B cell (primary cell): Measurements from ENCODE around the gene CLCN2. TPM values are rescaled to one million over a fixed set of nuclear protein-coding genes. Genes with fewer than 3 reads are reported as not detected.

Experiments used
- ATAC-seq: fragments of 200-7000 bp; cut with Tn5 transposase; one replicate; pipeline ENCODE4 v1.10.0; 2021; ENCODE audit warnings: low read depth, mild to moderate bottlenecking, moderate number of reproducible peaks, moderate library complexity
- CTCF ChIA-PET: fragments of 350-600 bp; sonication (Branson Sonifier 250); formaldehyde crosslinking; loops from one replicate; lab custom pipeline; 2021; ENCODE audit warnings: antibody characterized with exemption, inconsistent platforms; lab: Charles Lee
- POLR2A ChIA-PET: fragments of 350-600 bp; sonication (Branson Sonifier 250); formaldehyde crosslinking; loops from one replicate; lab custom pipeline; 2021; ENCODE audit warnings: antibody characterized with exemption; lab: Charles Lee
- DNase-seq: peaks from one replicate; pipeline ENCODE4 v3.0.0; 2013
- H2AFZ ChIP-seq: 2 replicates; pipeline ENCODE4 v1.6.1; 2012; ENCODE audit warnings: mild to moderate bottlenecking, low read depth, low read length; ENCODE audit not compliant: insufficient read depth, poor library complexity, severe bottlenecking
- H3K27ac ChIP-seq, 2 donors: 1 replicate in 1 of 2; 2 replicates in 1 of 2; pipeline ENCODE4 v1.5.1; 2012 to 2013; ENCODE audit warnings: low read length in 2 of 2, mild to moderate bottlenecking in 2 of 2, moderate library complexity in 1 of 2
- H3K27me3 ChIP-seq, 4 experiments: fragments of 200-600 bp in 1 of 4; sonication (generic) in 1 of 4; replicated peaks in 1 of 4; 1 replicate in 2 of 4; 2 replicates in 2 of 4; pipeline versions ENCODE4 v1.6.1 to v1.7.0; 2013 to 2016; ENCODE audit warnings: low read length in 3 of 4, mild to moderate bottlenecking in 2 of 4, mixed read lengths in 1 of 4, moderate library complexity in 1 of 4; ENCODE audit not compliant: insufficient read depth in 4 of 4, control insufficient read depth in 3 of 4; ENCODE audit errors: control extremely low read depth in 1 of 4
- H3K36me3 ChIP-seq, 2 experiments: replicated peaks in 1 of 2; 1 replicate in 1 of 2; 2 replicates in 1 of 2; pipeline versions ENCODE4 v1.6.1 to v1.7.1; 2013; ENCODE audit warnings: low read length in 1 of 2; ENCODE audit not compliant: insufficient read depth in 2 of 2, control insufficient read depth in 1 of 2; ENCODE audit errors: control extremely low read depth in 1 of 2, extremely low read depth in 1 of 2
- H3K4me1 ChIP-seq, 2 donors: fragments of 200-600 bp in 1 of 2; sonication (generic) in 1 of 2; 1 replicate in 1 of 2; 2 replicates in 1 of 2; pipeline versions ENCODE4 v1.5.1 to v1.6.1; 2013 to 2017; ENCODE audit warnings: low read length in 2 of 2; ENCODE audit not compliant: control insufficient read depth in 2 of 2, insufficient read depth in 2 of 2
- H3K4me2 ChIP-seq: replicated peaks from 2 replicates; pipeline ENCODE3; 2012; ENCODE audit warnings: mild to moderate bottlenecking, low read depth, low read length; ENCODE audit not compliant: poor library complexity, severe bottlenecking
- H3K4me3 ChIP-seq, 5 experiments: fragments of 200-600 bp in 1 of 5; sonication (generic) in 1 of 5; 1 replicate in 3 of 5; 2 replicates in 2 of 5; pipeline versions ENCODE4 v1.5.1 to v1.7.0; 2011 to 2016; ENCODE audit warnings: low read length in 4 of 5, mild to moderate bottlenecking in 4 of 5, low read depth in 2 of 5, control low read depth in 1 of 5, moderate library complexity in 1 of 5; ENCODE audit not compliant: insufficient read depth in 1 of 5; ENCODE audit errors: control extremely low read depth in 1 of 5, extremely low read depth in 1 of 5
- H3K79me2 ChIP-seq: fragments of 200-600 bp; sonication (generic); one replicate; pipeline ENCODE4 v1.6.0; 2016; ENCODE audit warnings: low read length; ENCODE audit not compliant: control insufficient read depth, insufficient read depth
- H3K9ac ChIP-seq: fragments of 200-600 bp; sonication (generic); 2 replicates; pipeline ENCODE4 v1.6.1; 2017; ENCODE audit warnings: mild to moderate bottlenecking, low read length, moderate library complexity
- H3K9me3 ChIP-seq, 3 donors: one replicate each; pipeline versions ENCODE4 v1.6.1 to v1.7.1; 2013; ENCODE audit warnings: low read length in 2 of 3; ENCODE audit not compliant: control insufficient read depth in 2 of 3, insufficient read depth in 1 of 3; ENCODE audit errors: control extremely low read depth in 1 of 3
- H4K20me1 ChIP-seq: 2 replicates; pipeline ENCODE4 v1.6.0; 2012; ENCODE audit warnings: mild to moderate bottlenecking, low read length; ENCODE audit not compliant: insufficient read depth, control insufficient read depth, poor library complexity, severe bottlenecking
- H3K27ac Mint-ChIP-seq: one replicate; pipeline ENCODE4 v1.8.0; 2021; ENCODE audit warnings: mixed read lengths
- H3K27me3 Mint-ChIP-seq: one replicate; pipeline ENCODE4 v1.8.0; 2021; ENCODE audit warnings: mixed read lengths
- H3K4me1 Mint-ChIP-seq: one replicate; pipeline ENCODE4 v1.8.0; 2021; ENCODE audit warnings: mixed read lengths
- H3K4me3 Mint-ChIP-seq: one replicate; pipeline ENCODE4 v1.8.0; 2021; ENCODE audit warnings: mixed read lengths
- H3K9me3 Mint-ChIP-seq: one replicate; pipeline ENCODE4 v1.8.0; 2022; ENCODE audit warnings: mixed read lengths; ENCODE audit not compliant: insufficient read depth
- EZH2 ChIP-seq: IDR thresholded peaks from 2 replicates; pipeline ENCODE4 v1.6.1; 2012; ENCODE audit warnings: borderline replicate concordance, low read depth, mild to moderate bottlenecking, moderate library complexity, low read length; ENCODE audit not compliant: insufficient read depth, poor library complexity, severe bottlenecking
- WGBS: methylation state at CpG from one replicate; pipeline ENCODE4 v1.1.5; 2013; ENCODE audit warnings: missing lambda C conversion rate; ENCODE audit not compliant: insufficient coverage; 5-methylcytosine and 5-hydroxymethylcytosine counted together
- intact Hi-C: fragments of 100-400 bp; cut with micrococcal nuclease; formaldehyde crosslinking; loops from one replicate; pipeline ENCODE4 v1.10.0; 2022
- polyA plus RNA-seq: library from polyadenylated mRNA; depleted of rRNA; stranded (reverse); fragments of >200 nt; gene quantifications from 2 replicates; pipeline ENCODE4 v1.2.3, GENCODE V29; 2012
- total RNA-seq, 2 donors: library from RNA; stranded (reverse); fragments of 120-200 nt in 1 of 2; gene quantifications; 1 replicate in 1 of 2; 2 replicates in 1 of 2; pipeline versions ENCODE4 v1.2.3 to v1.2.4, GENCODE V29; 2013 to 2022
- TF ChIP-seq, protein P1 (sequence below): fragments of 200-600 bp; IDR thresholded peaks from one replicate; pipeline ENCODE4 v1.8.0; 2022; ENCODE audit warnings: antibody characterized with exemption, mild to moderate bottlenecking

Gene CLCN2
- total and polyA plus RNA-seq, 2 donors (not counting 1 experiment from before 2014, with no cell fraction given): 6.1 to 8.1 TPM

DNA sequence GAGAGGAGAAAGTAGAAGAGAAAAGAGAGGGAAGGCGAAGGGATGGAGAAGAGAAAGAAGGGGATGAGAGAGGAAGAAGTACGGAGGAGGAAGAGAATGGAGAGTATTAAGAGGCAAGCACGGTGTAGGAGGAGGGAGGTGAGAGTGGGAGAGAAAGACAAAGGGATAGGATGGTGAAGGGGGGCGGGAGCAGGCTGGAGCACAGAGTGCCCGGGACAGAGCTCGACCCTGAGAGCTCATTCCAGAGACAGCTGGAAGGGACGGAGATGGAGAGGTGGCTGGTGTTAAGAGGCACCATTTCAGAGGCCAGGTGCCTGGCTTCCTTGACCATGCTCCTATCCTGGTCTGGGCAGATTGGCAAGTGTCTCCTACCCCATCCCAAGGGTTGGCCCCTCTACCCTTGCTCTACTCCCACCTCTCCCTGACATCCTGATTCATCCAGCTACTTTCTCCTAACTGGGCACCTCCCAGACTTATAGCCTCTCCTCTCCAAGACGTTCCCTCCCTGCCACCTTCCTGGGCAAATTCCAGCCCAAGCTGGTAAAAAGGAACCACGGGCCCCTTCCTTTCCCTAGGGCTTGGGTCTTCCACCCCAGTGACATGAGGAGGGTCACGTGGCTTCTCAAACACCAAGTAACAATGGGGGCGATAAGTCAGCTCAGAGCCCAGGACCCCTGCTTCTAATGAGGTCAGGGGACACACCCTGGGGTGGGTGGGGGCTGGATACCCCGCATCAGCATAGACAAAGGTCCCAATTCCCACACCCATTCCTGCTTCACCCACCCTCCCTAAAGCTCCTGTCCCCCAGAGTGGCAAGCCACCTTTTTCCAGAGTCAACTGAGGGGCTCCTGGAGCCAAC lies 1.1 kb downstream of the CLCN2 start:
- no peak overlapping the region for H3K9ac ChIP-seq
- Mint-ChIP-seq H3K9me3 (no peaks in the 10 kb centered on the region), H3K27ac (peak overlapping the region; percentile 80), H3K4me1 (peaks cover 20% of the 10 kb centered on the region), H3K27me3 (no peaks in the 10 kb centered on the region), H3K4me3 (peak overlapping the region; percentile 83)
- POLR2A ChIA-PET: no interaction called here
- H3K27me3 ChIP-seq: no peaks in the 10 kb centered on the region
- TF ChIP-seq, protein P1, sequence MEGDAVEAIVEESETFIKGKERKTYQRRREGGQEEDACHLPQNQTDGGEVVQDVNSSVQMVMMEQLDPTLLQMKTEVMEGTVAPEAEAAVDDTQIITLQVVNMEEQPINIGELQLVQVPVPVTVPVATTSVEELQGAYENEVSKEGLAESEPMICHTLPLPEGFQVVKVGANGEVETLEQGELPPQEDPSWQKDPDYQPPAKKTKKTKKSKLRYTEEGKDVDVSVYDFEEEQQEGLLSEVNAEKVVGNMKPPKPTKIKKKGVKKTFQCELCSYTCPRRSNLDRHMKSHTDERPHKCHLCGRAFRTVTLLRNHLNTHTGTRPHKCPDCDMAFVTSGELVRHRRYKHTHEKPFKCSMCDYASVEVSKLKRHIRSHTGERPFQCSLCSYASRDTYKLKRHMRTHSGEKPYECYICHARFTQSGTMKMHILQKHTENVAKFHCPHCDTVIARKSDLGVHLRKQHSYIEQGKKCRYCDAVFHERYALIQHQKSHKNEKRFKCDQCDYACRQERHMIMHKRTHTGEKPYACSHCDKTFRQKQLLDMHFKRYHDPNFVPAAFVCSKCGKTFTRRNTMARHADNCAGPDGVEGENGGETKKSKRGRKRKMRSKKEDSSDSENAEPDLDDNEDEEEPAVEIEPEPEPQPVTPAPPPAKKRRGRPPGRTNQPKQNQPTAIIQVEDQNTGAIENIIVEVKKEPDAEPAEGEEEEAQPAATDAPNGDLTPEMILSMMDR: no peak
- TF ChIP-seq EZH2: no peak
- peak overlapping the region; percentile 97 for H3K4me2 ChIP-seq
- H3K4me3 ChIP-seq: no peak overlapping the region
- H3K4me1 ChIP-seq: peaks cover 9 to 17% of the 10 kb centered on the region in 2 donors
- peaks cover 9% of the 10 kb centered on the region for H3K79me2 ChIP-seq
- H3K36me3 ChIP-seq: no peaks in the 10 kb centered on the region
- H2AFZ ChIP-seq: peak overlapping the region; percentile 96
- no peaks in the 10 kb centered on the region for H4K20me1 ChIP-seq
- DNase-seq (no peak), ATAC-seq (no peak)
- intact Hi-C loops: loop anchor here (5.0 kb wide), 2 partner anchors 352 to 1577 kb away; partner anchors contain the start of genes MAGEF1 and TRA2B
- WGBS: 92% methylated on average over 8 of the region's 12 CpGs
- no peak overlapping the region for H3K27ac ChIP-seq
- CTCF ChIA-PET: interaction anchor here (1.1 to 3.0 kb wide), 3 partner anchors 11 to 154 kb away, joined by 3 to 13 read pairs (median 3); no protein-coding TSS in a partner anchor
- no peaks in the 10 kb centered on the region for H3K9me3 ChIP-seq

DNA sequence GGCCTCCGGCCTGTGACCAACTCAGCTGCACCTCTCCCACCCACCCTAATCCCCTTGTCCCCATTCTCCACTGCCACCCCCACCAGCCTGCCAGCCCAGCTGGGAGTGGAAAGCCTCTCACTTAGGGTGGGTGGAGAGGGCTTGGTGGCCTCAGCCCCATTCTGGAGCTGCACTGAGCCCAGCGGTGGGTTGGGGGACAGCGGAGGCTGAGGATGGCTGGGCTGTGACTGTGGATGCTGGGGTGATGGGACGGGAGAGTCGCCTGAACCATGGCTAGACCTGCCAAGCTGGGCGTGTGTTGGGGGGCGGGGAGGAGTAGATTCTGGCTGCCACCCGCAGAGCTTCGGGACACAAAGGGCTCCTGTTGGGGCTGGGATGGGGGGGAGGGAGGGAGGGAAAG lies 1.8 kb downstream of the CLCN2 start:
- peaks cover 9 to 17% of the 10 kb centered on the region in 2 donors for H3K4me1 ChIP-seq
- Mint-ChIP-seq H3K27ac (no peak overlapping the region), H3K9me3 (no peaks in the 10 kb centered on the region), H3K4me3 (peak overlapping the region; percentile 83), H3K27me3 (no peaks in the 10 kb centered on the region), H3K4me1 (peaks cover 16% of the 10 kb centered on the region)
- peaks cover 9% of the 10 kb centered on the region for H3K79me2 ChIP-seq
- ATAC-seq (no peak), DNase-seq (no peak)
- H3K9ac ChIP-seq: no peak overlapping the region
- H3K36me3 ChIP-seq: no peaks in the 10 kb centered on the region
- CTCF ChIA-PET: interaction anchor here (1.1 kb wide), 2 partner anchors 12 to 153 kb away, joined by 3 read pairs; no protein-coding TSS in a partner anchor
- H3K27me3 ChIP-seq: no peaks in the 10 kb centered on the region
- H3K4me2 ChIP-seq: no peak overlapping the region
- no peak overlapping the region for H2AFZ ChIP-seq
- H4K20me1 ChIP-seq: no peaks in the 10 kb centered on the region
- 97% methylated on average over 8 of the region's 9 CpGs for WGBS
- intact Hi-C loops: loop anchor here (5.0 kb wide), 2 partner anchors 353 to 1578 kb away; partner anchors contain the start of genes MAGEF1 and TRA2B
- H3K27ac ChIP-seq: no peak overlapping the region
- TF ChIP-seq, protein P1: no peak
- TF ChIP-seq EZH2: no peak
- POLR2A ChIA-PET: no interaction called here
- H3K9me3 ChIP-seq: no peaks in the 10 kb centered on the region
- H3K4me3 ChIP-seq: no peak overlapping the region
